ENCODE data around the gene ISCA2. TPM values are rescaled to one million over a fixed set of nuclear protein-coding genes. Genes with fewer than 3 reads are reported as not detected.
A peak's percentile ranks its signal among the peaks of the same experiment; 100 is the strongest.

ISCA2 gene
- total and polyA plus RNA-seq, 5 donors from 2014 or later, result 19.9 to 114 (median 89.6) TPM

DNA sequence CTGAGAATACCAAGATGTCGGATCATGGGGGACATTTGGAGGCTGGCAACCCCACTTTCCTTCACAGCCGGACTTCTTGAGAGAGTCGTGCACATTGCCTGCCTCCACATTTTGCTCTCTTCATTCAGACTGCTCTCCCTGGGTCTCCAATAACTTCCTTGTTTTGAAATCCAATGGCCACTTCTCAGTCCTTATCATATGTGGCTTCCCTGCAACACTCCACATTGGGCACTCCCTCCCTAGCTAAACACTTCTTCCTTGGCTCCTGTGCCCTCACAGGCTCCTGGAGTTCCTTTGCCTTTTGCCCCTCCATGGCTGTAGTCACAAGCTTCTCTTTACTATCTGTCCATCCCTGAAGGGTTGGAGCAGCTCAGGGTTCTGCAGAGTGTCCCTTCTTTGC lies 30.6 kb upstream of the ISCA2 start:
- Histone ChIP-seq H3K4me1 (ENCODE audit: control insufficient read depth, insufficient read depth, low read length, poor library complexity, severe bottlenecking) (no peaks in the 10 kb centered on the region), H3K9me3 (ENCODE audit: control insufficient read depth in 2 of 2, low read length in 2 of 2) (no peaks in the 10 kb centered on the region), H3K36me3 (ENCODE audit: control insufficient read depth, insufficient read depth, low read length) (no peaks in the 10 kb centered on the region), H3K27ac (ENCODE audit: insufficient read depth, low read length, poor library complexity, severe bottlenecking) (no peak overlapping the region), H3K4me3 (ENCODE audit: low read depth, low read length) (no peak overlapping the region), H3K27me3 (ENCODE audit: control insufficient read depth, insufficient read depth, low read length) (no peaks in the 10 kb centered on the region)
- peaks cover 16% of the 10 kb centered on the region for H3K27me3 Mint-ChIP-seq
- H3K4me1 Mint-ChIP-seq, result no peaks in the 10 kb centered on the region
- H3K27ac Mint-ChIP-seq, result no peak overlapping the region
- H3K9me3 Mint-ChIP-seq, result peaks cover 0 to 1% (median 0%) of the 10 kb centered on the region in 7 donors
- H3K4me3 Mint-ChIP-seq, result no peak overlapping the region
- DNase-seq, result no peak
- H3K36me3 Mint-ChIP-seq, result no peaks in the 10 kb centered on the region
- ATAC-seq (ENCODE audit: low read depth in 2 of 2), result no peak

DNA sequence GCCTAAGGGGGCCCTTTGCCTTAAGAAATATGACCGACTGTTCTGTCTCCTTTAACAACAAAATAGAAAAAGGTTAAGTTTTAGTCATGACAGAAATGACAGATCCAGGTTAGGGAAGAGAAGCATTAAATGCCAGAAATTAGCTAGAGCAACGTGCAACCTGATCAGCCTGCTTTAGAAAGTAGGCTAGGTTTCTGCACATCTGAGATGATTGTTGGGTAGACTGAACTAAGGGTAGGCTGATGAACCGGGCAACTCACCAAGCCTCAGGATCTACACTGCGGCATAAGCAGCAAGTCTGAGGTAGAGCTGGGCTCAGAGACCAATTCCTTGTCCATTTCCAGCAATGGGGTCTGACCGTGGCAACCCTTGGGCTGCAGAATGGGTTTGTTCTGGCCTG lies 29.9 kb upstream of the ISCA2 start:
- Histone ChIP-seq H3K9me3 (ENCODE audit: control insufficient read depth in 2 of 2, low read length in 2 of 2) (no peaks in the 10 kb centered on the region), H3K4me1 (ENCODE audit: control insufficient read depth, insufficient read depth, low read length, poor library complexity, severe bottlenecking) (no peaks in the 10 kb centered on the region), H3K4me3 (ENCODE audit: low read depth, low read length) (no peak overlapping the region), H3K27ac (ENCODE audit: insufficient read depth, low read length, poor library complexity, severe bottlenecking) (no peak overlapping the region), H3K36me3 (ENCODE audit: control insufficient read depth, insufficient read depth, low read length) (no peaks in the 10 kb centered on the region), H3K27me3 (ENCODE audit: control insufficient read depth, insufficient read depth, low read length) (no peaks in the 10 kb centered on the region)
- DNase-seq (no peak), ATAC-seq (ENCODE audit: low read depth in 2 of 2) (no peak)
- Mint-ChIP-seq H3K4me1 (peaks cover 0 to under 1% (median 0%) of the 10 kb centered on the region in 4 donors), H3K4me3 (no peak overlapping the region), H3K9me3 (peaks cover 0 to 1% (median 0%) of the 10 kb centered on the region in 7 donors), H3K27me3 (peaks cover 16% of the 10 kb centered on the region), H3K36me3 (no peaks in the 10 kb centered on the region), H3K27ac (no peak overlapping the region)

DNA sequence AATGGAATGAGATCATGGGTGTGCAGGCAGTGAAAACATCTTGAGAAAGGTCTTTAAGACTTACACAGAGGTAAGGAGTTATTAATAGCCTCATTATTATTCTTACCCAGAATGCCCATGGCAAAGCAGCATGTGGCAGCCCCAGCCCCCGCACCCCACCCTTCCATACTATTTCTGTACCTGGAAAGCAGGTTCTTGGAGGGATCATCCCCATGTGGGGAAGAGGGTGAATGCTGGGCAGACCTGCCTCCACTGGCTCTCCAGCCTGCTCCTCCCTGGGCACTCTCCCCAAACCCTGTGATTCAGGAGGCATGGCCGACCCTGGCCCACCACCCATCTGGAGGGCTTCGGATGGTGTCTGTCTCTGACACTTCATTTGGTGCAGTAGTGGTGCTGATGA lies 28.8 kb upstream of the ISCA2 start:
- no peaks in the 10 kb centered on the region for H3K36me3 ChIP-seq (ENCODE audit: control insufficient read depth, insufficient read depth, low read length)
- no peaks in the 10 kb centered on the region for H3K27me3 ChIP-seq (ENCODE audit: control insufficient read depth, insufficient read depth, low read length)
- H3K9me3 Mint-ChIP-seq, result peaks cover 0 to 1% (median 0%) of the 10 kb centered on the region in 7 donors
- no peaks in the 10 kb centered on the region for H3K9me3 ChIP-seq (ENCODE audit: control insufficient read depth in 2 of 2, low read length in 2 of 2)
- H3K4me3 ChIP-seq (ENCODE audit: low read depth, low read length), result no peak overlapping the region
- DNase-seq (no peak), ATAC-seq (ENCODE audit: low read depth in 2 of 2) (no peak)
- no peak overlapping the region for H3K27ac ChIP-seq (ENCODE audit: insufficient read depth, low read length, poor library complexity, severe bottlenecking)
- H3K4me1 Mint-ChIP-seq, result peaks cover 0 to 2% (median 0%) of the 10 kb centered on the region in 4 donors
- no peak overlapping the region for H3K4me3 Mint-ChIP-seq
- H3K36me3 Mint-ChIP-seq, result no peaks in the 10 kb centered on the region
- peaks cover 16% of the 10 kb centered on the region for H3K27me3 Mint-ChIP-seq
- no peak overlapping the region for H3K27ac Mint-ChIP-seq
- H3K4me1 ChIP-seq (ENCODE audit: control insufficient read depth, insufficient read depth, low read length, poor library complexity, severe bottlenecking), result no peaks in the 10 kb centered on the region

DNA sequence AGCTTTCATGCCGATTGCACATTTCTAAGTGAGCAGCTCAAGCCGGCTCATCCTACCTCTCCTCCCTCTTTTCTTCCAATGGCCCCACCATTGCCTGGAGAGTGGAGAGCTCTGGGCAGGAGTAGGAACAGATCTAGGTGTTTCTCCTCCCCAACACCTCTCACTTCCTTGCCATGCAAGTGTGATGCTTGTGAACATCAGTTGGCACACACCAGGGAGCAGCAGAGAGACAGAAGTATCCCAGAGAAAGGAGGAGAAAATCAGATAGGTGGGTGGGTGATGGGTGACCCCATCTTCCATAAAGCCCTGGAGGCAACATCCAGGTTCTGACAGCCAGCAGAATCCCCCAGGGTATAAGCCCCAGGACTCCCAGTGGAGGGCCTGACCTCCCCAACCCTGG lies 28.2 kb upstream of the ISCA2 start:
- Mint-ChIP-seq H3K27me3 (peaks cover 16% of the 10 kb centered on the region), H3K9me3 (peaks cover 0 to 1% (median 0%) of the 10 kb centered on the region in 7 donors)

DNA sequence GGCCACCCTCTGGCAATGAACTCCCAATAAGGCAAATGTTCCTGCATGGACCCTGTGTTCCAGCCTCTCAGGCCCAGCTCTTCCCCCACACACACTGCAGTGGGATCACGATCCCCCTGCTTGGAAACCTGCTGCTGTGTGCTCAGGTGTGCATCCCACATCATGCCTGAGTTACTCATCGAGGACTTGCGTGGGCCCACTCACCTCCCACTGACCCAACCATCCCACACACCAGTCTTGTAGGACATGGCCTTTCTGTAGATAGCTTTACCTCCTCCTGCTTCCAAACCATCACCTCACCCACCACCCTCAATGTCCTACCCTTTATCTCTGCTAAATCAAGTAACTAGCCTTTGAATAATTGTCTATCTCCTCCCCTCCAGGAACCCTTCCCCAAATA lies 25.1 kb upstream of the ISCA2 start:
- H3K27ac ChIP-seq (ENCODE audit: insufficient read depth, low read length, poor library complexity, severe bottlenecking), result no peak overlapping the region
- Mint-ChIP-seq H3K27me3 (no peaks in the 10 kb centered on the region), H3K4me3 (no peak overlapping the region), H3K36me3 (peaks cover 16% of the 10 kb centered on the region), H3K9me3 (peaks cover 0 to 2% (median 0%) of the 10 kb centered on the region in 7 donors), H3K27ac (peak overlapping the region in 1 of 3 donors; percentile 18), H3K4me1 (peaks cover 0 to 2% (median 0%) of the 10 kb centered on the region in 4 donors)
- DNase-seq, result no peak
- H3K4me1 ChIP-seq (ENCODE audit: control insufficient read depth, insufficient read depth, low read length, poor library complexity, severe bottlenecking), result no peaks in the 10 kb centered on the region
- no peak for ATAC-seq (ENCODE audit: low read depth in 2 of 2)
- no peak overlapping the region for H3K4me3 ChIP-seq (ENCODE audit: low read depth, low read length)
- H3K9me3 ChIP-seq (ENCODE audit: control insufficient read depth in 2 of 2, low read length in 2 of 2), result no peaks in the 10 kb centered on the region
- no peaks in the 10 kb centered on the region for H3K36me3 ChIP-seq (ENCODE audit: control insufficient read depth, insufficient read depth, low read length)
- no peaks in the 10 kb centered on the region for H3K27me3 ChIP-seq (ENCODE audit: control insufficient read depth, insufficient read depth, low read length)

More for the DNA sequence above, 28.2 kb upstream of the ISCA2 start:
- H3K36me3 Mint-ChIP-seq, result no peaks in the 10 kb centered on the region
- H3K4me1 ChIP-seq (ENCODE audit: control insufficient read depth, insufficient read depth, low read length, poor library complexity, severe bottlenecking), result no peaks in the 10 kb centered on the region
- H3K4me1 Mint-ChIP-seq, result peaks cover 0 to 2% (median 0%) of the 10 kb centered on the region in 4 donors
- DNase-seq, result no peak
- no peak overlapping the region for H3K27ac Mint-ChIP-seq
- no peak overlapping the region for H3K4me3 Mint-ChIP-seq
- no peak for ATAC-seq (ENCODE audit: low read depth in 2 of 2)
- H3K36me3 ChIP-seq (ENCODE audit: control insufficient read depth, insufficient read depth, low read length), result no peaks in the 10 kb centered on the region
- no peak overlapping the region for H3K4me3 ChIP-seq (ENCODE audit: low read depth, low read length)
- no peaks in the 10 kb centered on the region for H3K27me3 ChIP-seq (ENCODE audit: control insufficient read depth, insufficient read depth, low read length)
- H3K9me3 ChIP-seq (ENCODE audit: control insufficient read depth in 2 of 2, low read length in 2 of 2), result no peaks in the 10 kb centered on the region
- H3K27ac ChIP-seq (ENCODE audit: insufficient read depth, low read length, poor library complexity, severe bottlenecking), result no peak overlapping the region

DNA sequence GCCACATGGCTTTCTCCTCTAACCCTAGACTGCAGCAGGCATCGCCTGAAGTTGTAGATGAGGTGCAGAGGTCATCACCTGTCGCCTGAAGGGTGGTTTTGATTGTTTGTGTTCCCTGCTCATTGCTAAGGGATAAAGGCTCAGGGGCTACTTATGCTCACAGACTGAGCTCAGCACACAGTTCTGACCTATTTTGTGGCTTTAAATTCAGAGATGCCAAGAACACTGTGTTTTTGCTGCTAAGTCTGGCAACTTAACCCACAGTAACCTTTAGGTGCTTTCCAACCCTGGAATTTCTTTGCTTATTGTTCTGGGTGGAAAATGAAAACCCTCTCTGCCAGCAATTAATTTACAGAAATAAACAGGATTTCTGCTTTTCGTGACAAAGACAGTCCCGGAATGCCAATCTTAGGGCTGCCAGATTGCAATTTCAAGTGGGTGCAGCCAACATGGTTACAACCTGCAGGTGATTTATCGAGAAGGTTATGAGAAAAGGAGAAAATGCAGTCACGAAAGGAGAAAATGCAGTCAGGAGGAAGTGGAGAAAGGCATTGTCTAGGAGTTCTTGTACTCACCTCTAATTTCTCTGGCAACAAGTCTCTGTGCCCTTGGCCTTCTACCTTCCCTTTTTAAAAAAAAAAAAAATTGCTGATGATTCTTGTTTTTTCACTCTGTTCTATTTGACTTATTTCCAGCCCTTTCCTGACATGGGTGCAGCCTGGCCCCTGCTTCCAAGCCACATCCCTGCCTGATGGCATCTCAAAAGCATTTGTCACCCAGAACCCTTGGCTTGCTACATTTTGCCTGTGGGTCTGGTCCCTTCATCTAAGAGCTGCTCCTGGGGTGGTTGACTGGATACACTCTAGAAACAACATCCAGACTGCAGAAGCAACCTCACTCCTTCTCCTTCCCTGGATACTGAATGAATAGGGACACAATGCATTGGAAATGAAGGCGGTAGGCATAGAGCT lies 23.7 kb upstream of the ISCA2 start:
- Mint-ChIP-seq H3K36me3 (peaks cover 23% of the 10 kb centered on the region), H3K4me3 (no peak overlapping the region), H3K27me3 (no peaks in the 10 kb centered on the region), H3K9me3 (peaks cover 0 to 2% (median 0%) of the 10 kb centered on the region in 7 donors), H3K4me1 (peaks cover 0 to 2% (median 0%) of the 10 kb centered on the region in 4 donors), H3K27ac (peak overlapping the region in 1 of 3 donors; percentile 20)
- H3K4me1 ChIP-seq (ENCODE audit: control insufficient read depth, insufficient read depth, low read length, poor library complexity, severe bottlenecking), result no peaks in the 10 kb centered on the region
- H3K27ac ChIP-seq (ENCODE audit: insufficient read depth, low read length, poor library complexity, severe bottlenecking), result no peak overlapping the region
- peaks cover 3% of the 10 kb centered on the region for H3K36me3 ChIP-seq (ENCODE audit: control insufficient read depth, insufficient read depth, low read length)
- H3K9me3 ChIP-seq (ENCODE audit: control insufficient read depth in 2 of 2, low read length in 2 of 2), result no peaks in the 10 kb centered on the region
- no peak overlapping the region for H3K4me3 ChIP-seq (ENCODE audit: low read depth, low read length)
- H3K27me3 ChIP-seq (ENCODE audit: control insufficient read depth, insufficient read depth, low read length), result no peaks in the 10 kb centered on the region
- DNase-seq (no peak), ATAC-seq (ENCODE audit: low read depth in 2 of 2) (no peak)

DNA sequence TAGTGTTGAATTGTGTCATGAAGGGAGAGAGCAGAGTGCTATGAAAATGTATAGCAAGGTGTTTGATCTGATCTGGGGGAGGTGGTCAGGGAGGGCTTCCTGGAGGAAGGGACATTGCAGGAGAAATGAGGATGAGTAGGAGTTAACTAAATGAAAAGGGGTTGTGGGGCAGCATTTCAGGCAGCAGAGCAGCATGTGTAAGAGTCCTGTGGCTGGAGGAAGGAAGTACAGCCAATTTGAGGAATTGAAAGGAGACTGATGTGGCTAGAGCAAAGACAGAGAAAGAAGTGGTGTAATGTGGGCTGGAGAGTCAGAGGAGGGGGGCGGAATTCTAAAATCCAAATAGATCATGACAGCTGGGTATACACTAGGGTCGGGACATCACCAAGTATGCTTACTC lies 21.0 kb upstream of the ISCA2 start:
- H3K36me3 ChIP-seq (ENCODE audit: control insufficient read depth, insufficient read depth, low read length), result peaks cover 3% of the 10 kb centered on the region
- no peaks in the 10 kb centered on the region for H3K4me1 ChIP-seq (ENCODE audit: control insufficient read depth, insufficient read depth, low read length, poor library complexity, severe bottlenecking)
- DNase-seq (no peak), ATAC-seq (ENCODE audit: low read depth in 2 of 2) (no peak)
- no peak overlapping the region for H3K4me3 ChIP-seq (ENCODE audit: low read depth, low read length)
- H3K4me1 Mint-ChIP-seq, result peaks cover 0 to 2% (median 0%) of the 10 kb centered on the region in 4 donors
- H3K27me3 Mint-ChIP-seq, result no peaks in the 10 kb centered on the region
- no peak overlapping the region for H3K27ac Mint-ChIP-seq
- no peaks in the 10 kb centered on the region for H3K27me3 ChIP-seq (ENCODE audit: control insufficient read depth, insufficient read depth, low read length)
- peaks cover 31% of the 10 kb centered on the region for H3K36me3 Mint-ChIP-seq
- peaks cover 0 to 2% (median 0%) of the 10 kb centered on the region in 7 donors for H3K9me3 Mint-ChIP-seq
- H3K27ac ChIP-seq (ENCODE audit: insufficient read depth, low read length, poor library complexity, severe bottlenecking), result no peak overlapping the region
- H3K9me3 ChIP-seq (ENCODE audit: control insufficient read depth in 2 of 2, low read length in 2 of 2), result no peaks in the 10 kb centered on the region
- no peak overlapping the region for H3K4me3 Mint-ChIP-seq

Measured in CD4-positive, CD25-positive, alpha-beta regulatory T cell (primary cell).